GM19452 (cell line): ENCODE data around the gene XPO6.

Source experiments
- ATAC-seq: cut with Tn5 transposase; IDR thresholded peaks from one replicate; pipeline ENCODE4 v1.9.1; 2021; ENCODE audit not compliant: unreplicated experiment

XPO6 gene

DNA sequence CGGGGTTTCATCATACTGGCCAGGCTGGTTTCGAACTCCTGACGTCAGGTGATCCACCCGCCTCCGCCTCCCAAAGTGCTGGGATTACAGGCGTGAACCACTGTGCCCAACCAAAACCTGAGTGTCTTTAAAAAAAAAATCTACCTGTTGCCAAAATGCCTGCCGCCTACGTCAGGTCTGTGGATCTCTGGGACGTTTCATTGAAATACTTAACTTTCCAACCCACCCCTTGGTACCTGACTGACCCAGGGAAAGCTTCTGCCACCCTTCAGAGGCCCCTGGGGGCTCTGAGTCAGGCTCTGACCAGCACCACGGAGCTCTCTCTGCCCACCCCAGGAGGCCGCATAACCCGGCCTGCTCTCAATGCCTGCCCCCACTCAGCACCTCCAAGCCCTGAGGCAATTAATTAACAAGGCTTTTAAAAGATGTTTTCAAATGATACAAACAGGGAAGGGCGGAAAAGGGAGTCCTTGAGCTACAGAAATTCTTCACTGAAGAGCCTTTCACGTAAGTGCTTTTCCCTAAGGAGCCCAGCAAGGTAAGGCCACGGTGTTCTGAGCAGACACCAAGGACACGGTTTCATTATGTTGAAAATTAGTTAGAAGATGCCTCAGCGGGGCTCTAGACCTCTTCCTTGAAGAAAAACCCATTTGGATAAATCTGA is 118.9 kb downstream of the XPO6 start:
- no peak for ATAC-seq

DNA sequence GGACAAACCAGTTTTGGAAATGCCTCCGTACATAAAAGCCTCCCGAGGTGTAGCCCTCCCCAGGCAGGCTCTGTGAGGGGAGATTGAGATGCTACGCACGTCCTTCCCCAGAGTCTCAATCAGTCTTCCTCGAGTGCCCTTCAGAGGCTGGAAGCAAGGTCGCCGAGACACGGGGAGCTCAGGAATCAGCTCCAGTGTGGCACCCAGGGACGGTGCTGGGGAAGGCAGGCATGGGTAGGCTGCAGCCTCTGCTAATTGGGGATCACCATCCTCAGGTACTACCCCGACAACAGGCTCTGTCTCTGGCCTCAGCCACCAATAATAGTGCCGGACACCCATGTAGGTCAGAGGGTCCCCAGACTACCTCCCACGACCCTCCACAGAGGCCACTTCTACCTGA is 120.1 kb downstream of the XPO6 start:
- no peak for ATAC-seq

- no peak for ATAC-seq
These were observed 121.0 kb downstream of the XPO6 start for GRCh38 chr16:28090646-28091377.

- ATAC-seq = no peak
These were observed 121.8 kb downstream of the XPO6 start for GRCh38 chr16:28089992-28090365.

GRCh38 chr16:28089205-28089991 is 122.4 kb downstream of the XPO6 start:
- ATAC-seq = no peak

GRCh38 chr16:28087675-28088300 is 124.0 kb downstream of the XPO6 start:
- no peak for ATAC-seq

- ATAC-seq = no peak
These were observed 124.6 kb downstream of the XPO6 start for GRCh38 chr16:28087140-28087660.

- ATAC-seq = no peak
These were observed 125.3 kb downstream of the XPO6 start for GRCh38 chr16:28086186-28087139.

DNA sequence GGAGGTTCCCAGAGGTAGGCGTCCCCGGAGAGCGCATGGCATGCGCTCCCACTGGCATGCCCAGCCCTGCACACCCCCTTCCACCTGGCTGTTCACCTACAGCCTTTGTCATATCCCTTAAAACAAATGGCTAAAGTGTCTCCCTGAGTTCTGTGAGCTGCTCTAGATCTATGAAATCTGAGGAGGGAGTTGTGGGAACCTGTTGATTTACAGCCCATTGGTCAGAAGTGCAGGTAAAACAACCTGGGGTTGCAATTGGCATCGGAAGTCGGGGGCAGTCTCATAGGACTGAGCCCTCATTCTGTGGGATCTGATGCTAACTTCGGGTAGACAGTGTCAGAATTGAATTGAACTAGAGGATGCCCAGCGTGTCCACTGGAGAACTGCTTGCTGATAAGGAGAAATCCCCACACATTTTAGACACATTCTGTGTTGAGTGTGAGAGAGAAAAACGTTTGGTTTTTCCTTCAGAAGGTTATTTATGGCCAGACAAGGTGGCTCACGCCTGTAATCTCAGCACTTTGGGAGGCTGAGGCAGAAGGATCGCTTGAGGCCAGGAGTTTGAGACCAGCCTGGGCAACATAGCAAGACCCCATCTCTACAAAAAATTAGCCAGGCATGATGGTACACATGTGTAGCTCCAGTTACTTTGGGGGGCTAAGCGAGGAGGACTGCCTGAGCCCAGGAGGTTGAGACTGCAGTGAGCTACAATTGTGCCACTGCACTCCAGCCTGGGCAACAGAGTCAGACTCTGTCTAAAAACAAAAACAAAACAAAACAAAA is 126.2 kb downstream of the XPO6 start:
- no peak for ATAC-seq

DNA sequence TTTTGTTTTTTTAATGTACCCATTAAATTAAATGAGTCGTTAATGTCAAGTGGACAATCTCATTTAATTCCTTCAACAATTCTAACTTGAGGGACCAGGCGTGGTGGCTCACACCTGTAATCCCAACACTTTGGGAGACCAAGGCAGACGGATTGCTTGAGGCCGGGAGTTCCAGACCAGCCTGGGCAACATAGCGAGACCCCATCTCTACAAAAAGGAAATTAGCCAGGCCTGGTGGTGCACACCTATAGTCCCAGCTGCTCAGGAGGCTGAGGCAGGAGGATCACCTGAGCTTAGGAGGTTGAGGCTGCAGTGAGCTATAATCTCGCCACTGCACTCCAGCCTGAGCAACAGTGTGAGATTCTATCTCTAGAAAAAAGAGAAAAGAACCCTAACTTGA is 127.6 kb downstream of the XPO6 start:
- ATAC-seq = no peak

DNA sequence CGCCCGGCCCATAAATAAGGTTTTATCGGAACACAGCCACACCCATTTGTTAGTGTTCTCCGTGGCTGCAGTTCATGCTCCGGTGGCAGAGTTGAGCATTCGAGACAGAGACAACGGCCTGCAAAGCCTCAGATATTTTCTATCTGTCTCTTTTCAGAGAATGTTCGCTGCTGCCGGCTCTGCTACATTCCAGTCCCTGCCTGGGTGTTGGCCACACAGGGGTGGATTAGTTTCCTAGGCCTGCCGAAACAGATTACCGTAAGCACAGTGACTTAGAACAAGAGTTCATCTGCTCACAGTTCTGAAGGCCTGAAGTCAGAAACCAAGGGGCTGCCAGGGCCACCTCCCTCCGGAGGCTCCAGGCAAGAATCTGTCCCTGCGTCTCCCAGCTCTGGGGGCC is 129.1 kb downstream of the XPO6 start:
- no peak for ATAC-seq

GRCh38 chr16:28081391-28081968 is 130.3 kb downstream of the XPO6 start:
- ATAC-seq = no peak

- no peak for ATAC-seq
These were observed 133.5 kb downstream of the XPO6 start for GRCh38 chr16:28078261-28078660.

DNA sequence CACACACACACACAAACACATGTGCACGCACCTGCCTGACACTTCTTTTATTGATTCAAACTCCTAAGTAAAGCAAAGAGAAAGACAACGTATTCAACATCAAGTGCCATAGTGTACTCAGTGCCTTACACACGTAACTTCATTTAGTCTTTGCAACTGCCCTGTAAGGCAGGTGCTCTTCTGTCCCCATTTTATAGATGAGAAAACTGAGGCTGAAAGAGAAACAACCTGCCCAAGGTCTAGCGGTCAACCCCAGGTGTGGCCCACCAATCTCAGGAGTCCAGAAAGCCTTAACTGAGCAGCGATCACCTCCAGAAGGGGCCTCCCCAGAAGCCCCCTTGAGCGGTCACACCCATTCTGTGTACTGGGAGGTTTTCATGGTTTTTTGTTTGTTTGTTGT is 137.9 kb downstream of the XPO6 start:
- ATAC-seq = no peak

DNA sequence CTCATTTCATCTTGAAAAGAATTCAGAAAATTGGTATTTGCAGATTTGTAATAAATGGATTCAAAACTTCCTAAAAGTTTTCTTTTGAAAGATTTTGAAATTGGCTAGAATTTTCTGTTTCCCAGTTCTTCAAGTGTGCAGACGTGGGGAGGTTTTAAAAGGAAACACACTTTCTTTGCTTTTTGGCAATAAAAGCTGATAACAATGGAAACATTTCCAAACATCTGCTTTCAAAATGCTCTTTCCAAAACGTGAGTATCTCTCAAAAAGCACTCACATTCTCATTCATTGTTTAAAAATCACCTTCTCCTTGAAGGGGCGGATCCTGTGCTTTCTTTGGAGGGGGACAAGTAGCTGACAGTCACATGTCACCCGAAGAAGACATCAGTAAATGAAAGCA is 139.7 kb downstream of the XPO6 start:
- ATAC-seq = no peak

GRCh38 chr16:28069971-28070794 is 141.6 kb downstream of the XPO6 start:
- no peak for ATAC-seq

- ATAC-seq = no peak
These were observed 142.8 kb downstream of the XPO6 start for GRCh38 chr16:28068976-28069375.
